Activated CD8-positive, alpha-beta T cell treated with anti-CD3 and anti-CD28 coated beads, Interleukin-2, amount 10 ng/mL, durations not matched to agents 7 days and 5 days (primary cell): ENCODE data around the gene ARHGAP31. TPM values are rescaled to one million over a fixed set of nuclear protein-coding genes. Genes with fewer than 3 reads are reported as not detected.

Experiments used
- ATAC-seq: fragments of 150-1000 bp; cut with Tn5 transposase; one replicate; pipeline ENCODE4 v1.10.0; 2021; ENCODE audit warnings: moderate library complexity
- CTCF ChIA-PET: fragments of 350-600 bp; sonication (Branson Sonifier 250); formaldehyde crosslinking; loops from one replicate; lab custom pipeline; 2021; ENCODE audit warnings: antibody characterized with exemption; lab: Charles Lee
- POLR2A ChIA-PET: fragments of 350-600 bp; sonication (Branson Sonifier 250); formaldehyde crosslinking; loops from one replicate; lab custom pipeline; 2021; ENCODE audit warnings: antibody characterized with exemption; lab: Charles Lee
- DNase-seq: peaks from one replicate; pipeline ENCODE4 v3.0.0-alpha.2; 2020
- H3K27ac Mint-ChIP-seq: one replicate; pipeline ENCODE4 v1.8.0; 2021; ENCODE audit warnings: mild to moderate bottlenecking, mixed read lengths
- H3K27me3 Mint-ChIP-seq: one replicate; pipeline ENCODE4 v1.8.0; 2021; ENCODE audit warnings: low read depth, mixed read lengths
- H3K36me3 Mint-ChIP-seq: one replicate; pipeline ENCODE4 v1.8.0; 2021; ENCODE audit warnings: low read depth, mixed read lengths
- H3K4me1 Mint-ChIP-seq: one replicate; pipeline ENCODE4 v1.8.0; 2021; ENCODE audit warnings: low read depth, mixed read lengths
- H3K4me3 Mint-ChIP-seq: one replicate; pipeline ENCODE4 v1.8.0; 2021; ENCODE audit warnings: mild to moderate bottlenecking, mixed read lengths
- H3K9me3 Mint-ChIP-seq: one replicate; pipeline ENCODE4 v1.8.0; 2022; ENCODE audit warnings: mixed read lengths; ENCODE audit not compliant: insufficient read depth
- total RNA-seq, 2 experiments: library from RNA; stranded (reverse); gene quantifications; one replicate each; pipeline ENCODE4 v1.2.3, GENCODE V29; 2021

The ARHGAP31 gene
- total RNA-seq, 2 experiments from 2014 or later: 2.3 to 2.5 TPM

DNA sequence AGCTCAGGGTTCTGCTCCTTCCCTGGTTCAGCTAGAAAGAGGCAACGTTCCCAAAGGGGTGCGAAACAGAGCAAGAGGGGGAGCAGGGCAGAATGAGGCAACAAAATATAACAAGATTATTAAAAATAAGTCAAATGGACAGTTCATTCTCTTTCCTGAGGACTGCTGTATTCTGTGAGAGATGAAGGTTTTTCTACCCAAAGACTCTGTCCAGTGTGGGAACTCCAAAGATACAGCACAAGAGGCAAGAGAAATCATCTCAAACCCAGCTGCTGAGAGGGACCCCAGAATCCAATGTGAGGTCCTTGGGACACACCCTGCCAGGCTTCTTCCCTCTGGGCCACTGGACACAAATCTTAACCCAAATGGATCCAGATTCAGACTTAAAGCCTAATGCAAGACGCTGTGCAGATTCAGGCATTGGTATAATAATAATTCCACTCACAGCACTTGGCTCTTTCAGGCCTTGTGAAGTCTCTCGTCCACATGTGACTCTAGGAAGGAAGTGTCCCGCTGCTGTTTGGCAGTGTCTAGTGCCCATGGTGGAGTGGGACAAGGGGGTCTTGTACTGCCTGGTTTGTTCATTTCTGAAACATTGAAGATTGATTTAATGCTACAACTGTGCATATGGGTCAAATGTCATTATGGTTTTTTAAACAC, 14.5 kb upstream of the ARHGAP31 start:
- ChIA-PET CTCF (no interaction called here), POLR2A (no interaction called here)
- no peak for ATAC-seq
- no peak for DNase-seq
- H3K4me3 Mint-ChIP-seq: no peak overlapping the region
- H3K9me3 Mint-ChIP-seq: peaks cover 20% of the 10 kb centered on the region
- peaks cover 1% of the 10 kb centered on the region for H3K4me1 Mint-ChIP-seq
- peaks cover 18% of the 10 kb centered on the region for H3K36me3 Mint-ChIP-seq
- H3K27ac Mint-ChIP-seq: no peak overlapping the region
- no peaks in the 10 kb centered on the region for H3K27me3 Mint-ChIP-seq

- no peak for DNase-seq
- ATAC-seq: no peak
Measured at GRCh38 chr3:119288669-119289403, 5.3 kb upstream of the ARHGAP31 start.

DNA sequence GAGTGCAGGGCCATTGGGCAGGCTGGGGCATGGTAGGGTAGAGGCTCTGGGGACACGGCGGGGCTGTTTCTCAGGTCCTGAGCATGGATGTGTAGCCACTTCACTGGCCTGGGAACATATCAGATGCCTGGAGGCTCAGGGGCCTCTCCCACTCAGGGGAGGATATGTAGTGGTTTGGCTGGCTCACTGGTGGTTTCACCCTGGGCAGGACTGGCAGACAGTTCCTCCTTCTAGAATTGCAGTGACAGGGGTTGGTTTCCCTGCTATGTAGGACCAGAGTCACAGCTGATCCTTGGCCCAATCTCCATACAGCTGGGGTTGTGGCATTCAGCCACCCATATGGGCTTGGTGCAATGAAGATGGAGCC, 4.8 kb upstream of the ARHGAP31 start:
- POLR2A ChIA-PET: no interaction called here

More at GRCh38 chr3:119288669-119289403, 5.3 kb upstream of the ARHGAP31 start:
- H3K9me3 Mint-ChIP-seq: peaks cover 44% of the 10 kb centered on the region
- POLR2A ChIA-PET: no interaction called here
- H3K27me3 Mint-ChIP-seq: peaks cover 19% of the 10 kb centered on the region
- peaks cover 29% of the 10 kb centered on the region for H3K4me1 Mint-ChIP-seq
- peaks cover 21% of the 10 kb centered on the region for H3K36me3 Mint-ChIP-seq
- CTCF ChIA-PET: interaction anchor here (1.4 to 1.6 kb wide), 2 partner anchors 48 to 64 kb away, joined by 3 to 6 read pairs; partner anchors contain the start of gene B4GALT4
- no peak overlapping the region for H3K27ac Mint-ChIP-seq
- H3K4me3 Mint-ChIP-seq: no peak overlapping the region

DNA sequence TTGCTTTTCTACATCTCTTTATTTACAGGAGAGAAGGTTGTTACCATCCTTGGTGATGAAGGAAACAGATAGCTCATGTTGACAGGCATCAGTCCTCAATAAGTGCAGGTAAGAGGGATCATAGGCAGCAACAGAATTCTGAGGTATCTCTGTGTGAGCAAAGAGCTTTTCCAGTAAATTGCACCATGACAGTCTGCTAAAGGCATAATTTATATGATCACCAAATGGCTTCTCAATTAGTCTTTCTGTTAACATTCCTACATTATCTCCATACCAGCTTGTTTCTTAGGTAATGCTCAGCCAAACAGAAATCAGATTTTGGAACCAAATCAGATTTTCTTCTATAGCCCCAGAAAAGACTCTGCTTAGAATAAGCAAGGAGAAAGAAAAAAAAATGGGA, 3.6 kb upstream of the ARHGAP31 start:
- ATAC-seq (no peak), DNase-seq (no peak)
- CTCF ChIA-PET: interaction anchor here (1.1 to 1.4 kb wide), 2 partner anchors 50 to 63 kb away, joined by 3 to 4 read pairs; partner anchors contain the start of gene B4GALT4
- peaks cover 18% of the 10 kb centered on the region for H3K36me3 Mint-ChIP-seq
- H3K27me3 Mint-ChIP-seq: peaks cover 16% of the 10 kb centered on the region
- no peak overlapping the region for H3K4me3 Mint-ChIP-seq
- H3K27ac Mint-ChIP-seq: no peak overlapping the region
- peaks cover 27% of the 10 kb centered on the region for H3K9me3 Mint-ChIP-seq
- POLR2A ChIA-PET: interaction anchor here (0.8 kb wide), 1 partner anchor 39 kb away, joined by 7 read pairs; no protein-coding TSS in a partner anchor
- peaks cover 34% of the 10 kb centered on the region for H3K4me1 Mint-ChIP-seq

More for the DNA sequence above, 4.8 kb upstream of the ARHGAP31 start:
- CTCF ChIA-PET: interaction anchor here (1.1 kb wide), 1 partner anchor 49 kb away, joined by 3 read pairs; the partner anchor contains the start of gene B4GALT4
- Mint-ChIP-seq H3K4me3 (no peak overlapping the region), H3K36me3 (peaks cover 18% of the 10 kb centered on the region), H3K27ac (no peak overlapping the region), H3K4me1 (peaks cover 29% of the 10 kb centered on the region), H3K27me3 (peaks cover 19% of the 10 kb centered on the region), H3K9me3 (peaks cover 38% of the 10 kb centered on the region)
- no peak for ATAC-seq
- DNase-seq: no peak

DNA sequence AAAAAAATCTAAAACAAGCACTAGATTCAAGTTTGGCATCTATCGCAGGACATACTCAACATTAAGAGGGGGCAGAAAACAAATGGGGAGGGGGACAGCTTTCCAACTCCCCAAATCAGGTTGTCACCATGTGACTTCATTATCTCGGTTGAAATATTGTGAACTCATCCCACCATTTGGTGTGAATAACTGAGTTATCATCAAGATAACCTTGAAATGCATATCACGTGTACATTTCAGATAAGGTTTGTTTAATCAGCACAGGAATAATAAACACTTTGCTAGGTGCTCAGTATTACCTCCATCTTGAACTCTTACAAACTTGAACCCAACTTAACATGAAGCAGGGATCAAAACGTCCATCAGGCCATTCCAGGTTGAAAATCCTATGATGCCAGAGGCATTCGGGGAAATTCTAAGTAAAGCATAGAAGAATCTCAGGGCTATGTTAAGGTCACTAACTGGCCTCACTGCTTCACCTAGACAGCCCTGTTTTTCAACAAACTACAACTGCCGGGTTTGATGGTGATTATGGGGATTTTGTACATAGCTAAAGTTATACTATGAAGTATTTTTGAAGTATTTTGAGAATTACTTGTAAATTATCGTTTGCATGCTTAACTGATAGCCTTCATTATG, 3.0 kb upstream of the ARHGAP31 start:
- H3K4me3 Mint-ChIP-seq: no peak overlapping the region
- POLR2A ChIA-PET: no interaction called here
- H3K27ac Mint-ChIP-seq: no peak overlapping the region

GRCh38 chr3:119292666-119293065, 1.5 kb upstream of the ARHGAP31 start:
- H3K4me1 Mint-ChIP-seq: peaks cover 52% of the 10 kb centered on the region

More for the DNA sequence above, 3.0 kb upstream of the ARHGAP31 start:
- Mint-ChIP-seq H3K9me3 (peaks cover 22% of the 10 kb centered on the region), H3K27me3 (peaks cover 16% of the 10 kb centered on the region), H3K36me3 (peaks cover 18% of the 10 kb centered on the region), H3K4me1 (peaks cover 40% of the 10 kb centered on the region)
- CTCF ChIA-PET: interaction anchor here (1.3 to 1.4 kb wide), 2 partner anchors 50 to 62 kb away, joined by 4 read pairs; partner anchors contain the start of gene B4GALT4
- DNase-seq (no peak), ATAC-seq (no peak)

GRCh38 chr3:119293105-119293870, 895 bp upstream of the ARHGAP31 start:
- peaks cover 1% of the 10 kb centered on the region for H3K9me3 Mint-ChIP-seq
- peak overlapping the region; percentile 85 for H3K27ac Mint-ChIP-seq
- POLR2A ChIA-PET: interaction anchor here (0.6 to 2.4 kb wide), 5 partner anchors 29 to 796 kb away, joined by 3 to 16 read pairs (median 4); partner anchors contain the start of genes COX17 and TMEM39A
- ATAC-seq (no peak), DNase-seq (no peak)
- peaks cover 5% of the 10 kb centered on the region for H3K36me3 Mint-ChIP-seq
- CTCF ChIA-PET: interaction anchor here (1.0 to 3.6 kb wide), 6 partner anchors 19 to 387 kb away, joined by 3 to 20 read pairs (median 4); partner anchors contain the start of genes B4GALT4 and IGSF11
- peaks cover 58% of the 10 kb centered on the region for H3K4me1 Mint-ChIP-seq
- H3K4me3 Mint-ChIP-seq: peak overlapping the region; percentile 79
- peaks cover 13% of the 10 kb centered on the region for H3K27me3 Mint-ChIP-seq

More at GRCh38 chr3:119292666-119293065, 1.5 kb upstream of the ARHGAP31 start:
- ChIA-PET POLR2A (interaction anchor here (1.0 kb wide), 1 partner anchor 30 kb away, joined by 3 read pairs; no protein-coding TSS in a partner anchor), CTCF (interaction anchor here (1.0 to 3.6 kb wide), 5 partner anchors 18 to 387 kb away, joined by 3 to 20 read pairs (median 6); partner anchors contain the start of gene B4GALT4)
- Mint-ChIP-seq H3K9me3 (peaks cover 7% of the 10 kb centered on the region), H3K27me3 (peaks cover 16% of the 10 kb centered on the region), H3K27ac (peak overlapping the region; percentile 85), H3K4me3 (peak overlapping the region; percentile 79), H3K36me3 (peaks cover 12% of the 10 kb centered on the region)
- no peak for ATAC-seq
- no peak for DNase-seq

DNA sequence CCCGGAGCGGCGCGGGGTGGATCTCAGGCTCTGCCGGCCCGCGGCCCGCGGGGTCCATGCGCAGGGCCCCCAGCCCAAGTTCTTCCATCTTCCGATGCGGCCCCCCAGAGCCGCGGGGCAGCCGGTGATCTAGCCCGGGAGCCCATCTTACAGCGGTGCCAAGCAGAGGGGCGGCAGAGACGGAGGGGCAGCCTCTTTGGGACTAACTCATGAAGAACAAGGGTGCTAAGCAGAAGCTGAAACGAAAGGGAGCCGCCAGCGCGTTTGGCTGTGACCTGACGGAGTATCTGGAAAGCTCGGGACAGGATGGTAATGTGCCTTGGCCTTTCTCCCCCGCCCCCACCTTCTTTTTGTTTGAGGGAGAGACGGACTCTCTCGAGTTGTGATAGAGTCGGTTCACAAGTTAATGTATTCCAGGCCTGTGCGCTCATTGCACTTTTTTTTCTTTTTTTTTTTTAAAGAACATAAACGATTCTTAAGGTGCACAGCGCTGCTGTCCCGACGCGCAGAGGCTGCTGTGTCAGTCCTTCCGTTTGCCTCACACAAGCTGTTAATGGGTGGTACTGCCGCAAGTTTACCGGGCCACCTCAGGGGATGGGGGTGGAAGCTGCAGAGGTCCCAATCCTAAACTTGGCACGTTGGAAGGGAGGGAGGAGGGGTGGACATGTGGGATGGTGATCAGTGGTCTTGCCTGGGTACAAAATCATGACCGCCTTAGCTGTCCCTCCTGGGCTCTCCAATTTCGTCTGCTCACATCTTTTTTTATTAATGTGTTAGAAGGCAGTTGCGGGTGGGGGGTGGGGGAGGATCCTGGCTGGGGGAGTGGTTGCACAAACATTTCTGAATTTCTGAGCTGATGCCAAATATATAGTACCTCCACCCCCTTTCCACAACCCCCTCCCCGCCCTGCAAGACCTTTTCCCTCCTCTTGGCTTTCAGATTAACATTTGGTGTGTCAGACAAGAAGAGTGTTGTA, 801 bp downstream of the ARHGAP31 start:
- ChIA-PET POLR2A (interaction anchor here (1.1 to 2.4 kb wide), 7 partner anchors 9 to 382 kb away, joined by 3 to 16 read pairs (median 4); partner anchors contain the start of genes B4GALT4, COX17 and TMEM39A), CTCF (interaction anchor here (1.3 to 3.6 kb wide), 4 partner anchors 10 to 58 kb away, joined by 3 to 20 read pairs (median 8); partner anchors contain the start of gene B4GALT4)
- H3K36me3 Mint-ChIP-seq: no peaks in the 10 kb centered on the region
- H3K27me3 Mint-ChIP-seq: peaks cover 13% of the 10 kb centered on the region
- peak overlapping the region; percentile 73 for H3K4me3 Mint-ChIP-seq
- peak; percentile 63 for DNase-seq
- peak; percentile 45 for ATAC-seq
- peak overlapping the region; percentile 82 for H3K27ac Mint-ChIP-seq
- peaks cover 48% of the 10 kb centered on the region for H3K4me1 Mint-ChIP-seq
- no peaks in the 10 kb centered on the region for H3K9me3 Mint-ChIP-seq

GRCh38 chr3:119295816-119296726, 1.9 kb downstream of the ARHGAP31 start:
- CTCF ChIA-PET: interaction anchor here (1.0 to 3.6 kb wide), 4 partner anchors 55 to 397 kb away, joined by 3 to 20 read pairs (median 8); partner anchors contain the start of gene B4GALT4
- no peak for DNase-seq
- peaks cover 49% of the 10 kb centered on the region for H3K4me1 Mint-ChIP-seq
- ATAC-seq: no peak
- POLR2A ChIA-PET: interaction anchor here (1.4 kb wide), 1 partner anchor 27 kb away, joined by 4 read pairs; no protein-coding TSS in a partner anchor
- no peak overlapping the region for H3K27ac Mint-ChIP-seq
- H3K27me3 Mint-ChIP-seq: peaks cover 4% of the 10 kb centered on the region
- no peaks in the 10 kb centered on the region for H3K36me3 Mint-ChIP-seq
- peak overlapping the region; percentile 13 for H3K4me3 Mint-ChIP-seq
- H3K9me3 Mint-ChIP-seq: no peaks in the 10 kb centered on the region
